GM12878 (cell line): ENCODE measurements around the gene RUBCNL. TPM values are rescaled to one million over a fixed set of nuclear protein-coding genes. Genes with fewer than 3 reads are reported as not detected.

Experiments
- ATAC-seq: fragments of 200-7000 bp; cut with Tn5 transposase; 3 replicates; pipeline ENCODE4 v1.9.1; 2020; ENCODE audit warnings: mild to moderate bottlenecking, moderate library complexity
- BruUV-seq: library from RNA; stranded (reverse); fragments of 400-500 nt; replicated peaks from 2 replicates; lab custom pipeline; 2021; lab: Mats Ljungman, UMichigan
- CTCF ChIA-PET: fragments of 300-600 bp; sonication (Branson Sonifier 250); formaldehyde crosslinking; extraction: SDS; loops from one replicate; lab custom pipeline; 2021; ENCODE audit warnings: inconsistent platforms; lab: Yijun Ruan, JAX
- POLR2A ChIA-PET: fragments of 350-600 bp; formaldehyde crosslinking; extraction: SDS; loops from one replicate; lab custom pipeline; 2021; ENCODE audit warnings: inconsistent platforms; lab: Charles Lee
- RAD21 ChIA-PET: fragments of 300-600 bp; sonication (Branson Sonifier 250); formaldehyde crosslinking; loops from one replicate; lab custom pipeline; 2023; ENCODE audit warnings: antibody characterized with exemption; ENCODE audit not compliant: unreplicated experiment; lab: Charles Lee
- SMC1A ChIA-PET: fragments of 300-600 bp; sonication (Branson Sonifier 250); formaldehyde crosslinking; loops from one replicate; lab custom pipeline; 2023; ENCODE audit not compliant: unreplicated experiment, uncharacterized antibody; lab: Charles Lee
- DNase-seq: peaks from one replicate; pipeline ENCODE4 v3.0.0-alpha.2; 2011; ENCODE audit warnings: low read depth, low spot score
- FAIRE-seq: peaks from 3 replicates; lab custom pipeline; 2011; peaks lifted over from hg19 to GRCh38; lab: Jason Lieb, UNC
- H2AFZ ChIP-seq: 2 replicates; pipeline ENCODE4 v1.6.0; 2011; ENCODE audit warnings: low read depth, low read length, control low read depth; ENCODE audit not compliant: control insufficient read depth
- H3K27ac ChIP-seq: 2 replicates; pipeline ENCODE4 v1.5.1; 2011; ENCODE audit warnings: control low read depth; ENCODE audit not compliant: control insufficient read depth, insufficient read depth
- H3K27me3 ChIP-seq, 2 experiments: replicated peaks in 1 of 2; 2 replicates each; pipeline versions ENCODE4 v1.6.0 to v1.6.1; 2011; ENCODE audit warnings: low read length in 1 of 2; ENCODE audit not compliant: control insufficient read depth in 2 of 2, insufficient read depth in 2 of 2
- H3K36me3 ChIP-seq, 2 experiments: 2 replicates each; pipeline ENCODE4 v1.5.1; 2011; ENCODE audit warnings: low read length in 1 of 2; ENCODE audit not compliant: control insufficient read depth in 2 of 2, insufficient read depth in 2 of 2
- H3K4me1 ChIP-seq: 2 replicates; pipeline ENCODE4 v1.6.1; 2011; ENCODE audit warnings: mild to moderate bottlenecking, low read length, moderate library complexity, mixed read lengths; ENCODE audit not compliant: control insufficient read depth, insufficient read depth
- H3K4me2 ChIP-seq: 2 replicates; pipeline ENCODE4 v1.6.0; 2011; ENCODE audit warnings: control low read depth; ENCODE audit not compliant: control insufficient read depth, insufficient read depth
- H3K4me3 ChIP-seq: fragments of 200-600 bp; sonication (generic); 2 replicates; pipeline ENCODE4 v1.5.1; 2016
- H3K79me2 ChIP-seq: 2 replicates; pipeline ENCODE4 v1.6.0; 2011; ENCODE audit warnings: low read length; ENCODE audit not compliant: control insufficient read depth, insufficient read depth
- H3K9ac ChIP-seq: 2 replicates; pipeline ENCODE4 v1.8.0; 2011; ENCODE audit warnings: low read length, control low read depth, mixed read lengths; ENCODE audit not compliant: control insufficient read depth, insufficient read depth
- H3K9me3 ChIP-seq: replicated peaks from 3 replicates; pipeline ENCODE4 v1.5.1; 2011; ENCODE audit warnings: mild to moderate bottlenecking, low read length; ENCODE audit not compliant: control insufficient read depth, insufficient read depth
- H4K20me1 ChIP-seq: 2 replicates; pipeline ENCODE4 v1.6.0; 2011; ENCODE audit not compliant: control insufficient read depth, insufficient read depth
- CREB1 ChIP-seq: IDR thresholded peaks from 2 replicates; pipeline ENCODE4 v1.6.1; 2012; ENCODE audit warnings: low read depth, mild to moderate bottlenecking, inconsistent platforms
- CREM ChIP-seq: IDR thresholded peaks from 2 replicates; pipeline ENCODE4 v1.6.1; 2014; ENCODE audit warnings: antibody characterized with exemption, low read depth
- FOXK2 ChIP-seq: fragments of 450-650 bp; IDR thresholded peaks from 2 replicates; pipeline ENCODE4 v1.6.1; 2017; ENCODE audit warnings: mild to moderate bottlenecking, moderate library complexity
- HDAC6 ChIP-seq: fragments of 200-600 bp; sonication (generic); IDR thresholded peaks from one replicate; pipeline ENCODE4 v1.8.0; 2017; ENCODE audit warnings: antibody characterized with exemption; ENCODE audit not compliant: unreplicated experiment
- IKZF2 ChIP-seq, 2 experiments: fragments of 450-650 bp; IDR thresholded peaks; 2 replicates each; pipeline ENCODE4 v1.6.1; 2017; ENCODE audit warnings: mild to moderate bottlenecking in 2 of 2, moderate library complexity in 2 of 2
- KDM1A ChIP-seq: fragments of 200-600 bp; sonication (generic); IDR thresholded peaks from 2 replicates; pipeline ENCODE4 v1.6.1; 2016; ENCODE audit warnings: borderline replicate concordance
- MTA2 ChIP-seq: fragments of 450-650 bp; IDR thresholded peaks from 2 replicates; pipeline ENCODE4 v1.6.1; 2016; ENCODE audit warnings: low read depth, mild to moderate bottlenecking, moderate library complexity
- MTA3 ChIP-seq: IDR thresholded peaks from 2 replicates; pipeline ENCODE4 v1.6.1; 2012; ENCODE audit warnings: low read length, inconsistent platforms, borderline replicate concordance
- NFYB ChIP-seq: IDR thresholded peaks from 2 replicates; pipeline ENCODE4 v1.6.1; 2011; ENCODE audit warnings: low read depth, mild to moderate bottlenecking, low read length, improper control_type of control experiment, moderate library complexity; ENCODE audit not compliant: insufficient read depth
- NR2C1 ChIP-seq: fragments of 450-650 bp; IDR thresholded peaks from 2 replicates; pipeline ENCODE4 v1.6.1; 2017; ENCODE audit warnings: antibody characterized with exemption, mild to moderate bottlenecking, moderate library complexity
- NR2C2 ChIP-seq: IDR thresholded peaks from 2 replicates; pipeline ENCODE4 v1.6.1; 2011; ENCODE audit warnings: borderline replicate concordance, low read depth; ENCODE audit not compliant: control insufficient read depth, insufficient read length
- SRF ChIP-seq, 2 experiments: IDR thresholded peaks; 2 replicates each; pipeline ENCODE4 v1.6.1; 2011; ENCODE audit warnings: low read depth in 2 of 2, low read length in 2 of 2, mild to moderate bottlenecking in 1 of 2, moderate library complexity in 1 of 2
- WRNIP1 ChIP-seq: IDR thresholded peaks from 2 replicates; pipeline ENCODE4 v1.6.1; 2011; ENCODE audit warnings: low read depth, low read length, improper control_type of control experiment, borderline replicate concordance
- ZBED1 ChIP-seq: IDR thresholded peaks from 2 replicates; pipeline ENCODE4 v1.6.1; 2016; ENCODE audit warnings: borderline replicate concordance
- WGBS: methylation state at CpG from one replicate; pipeline ENCODE4 v1.1.6; 2016; ENCODE audit warnings: low lambda C conversion rate; ENCODE audit not compliant: insufficient replicate concordance, insufficient coverage; ENCODE audit errors: missing lambda C conversion rate; 5-methylcytosine and 5-hydroxymethylcytosine counted together
- in situ Hi-C: fragments of 300-500 bp; cut with MboI; formaldehyde crosslinking; loops from 9 replicates; pipeline ENCODE4 v1.14.3; 2018; ENCODE audit warnings: mixed read lengths
- intact Hi-C: fragments of 100-400 bp; cut with micrococcal nuclease; formaldehyde crosslinking; loops from one replicate; pipeline ENCODE4 v1.14.2; 2022; ENCODE audit not compliant: unreplicated experiment
- polyA plus RNA-seq, 11 experiments: library from polyadenylated mRNA; depleted of rRNA in 4 of 11; unstranded in 6 of 11; stranded (reverse) in 5 of 11; fragments of >200 nt; fragmentation: Nextera tagmentation in 4 of 11; fragmentation: Illumina TruSeq in 1 of 11; extraction: Ambion mirVana in 4 of 11; extraction: Trizol in 1 of 11; gene quantifications; 1 replicate in 1 of 11; 2 replicates in 10 of 11; pipeline versions ENCODE4 v1.2.1 to v1.2.3, GENCODE V29; 2011 to 2016; ENCODE audit warnings: inconsistent platforms in 2 of 11, missing spikeins in 2 of 11, low read depth in 1 of 11
- total RNA-seq, 4 experiments: library from RNA; depleted of rRNA in 3 of 4; stranded (reverse); fragments of >200 nt in 3 of 4; fragmentation: Illumina TruSeq in 1 of 4; extraction: Trizol in 1 of 4; gene quantifications; 2 replicates each; pipeline versions ENCODE4 v1.2.1 to v1.2.3, GENCODE V29; 2013 to 2021
- TF ChIP-seq, protein P1 (sequence below): fragments of 450-650 bp; IDR thresholded peaks from 2 replicates; pipeline ENCODE4 v1.6.1; 2017; ENCODE audit warnings: antibody characterized with exemption, mild to moderate bottlenecking, moderate library complexity
- TF ChIP-seq, protein P2 (sequence below): IDR thresholded peaks from 2 replicates; pipeline ENCODE4 v1.6.1; 2011; ENCODE audit warnings: low read depth, low read length, improper control_type of control experiment, borderline replicate concordance
- TF ChIP-seq, protein P3 (sequence below): fragments of 450-650 bp; formaldehyde crosslinking; IDR thresholded peaks from 2 replicates; pipeline ENCODE4 v1.4.0; 2022; ENCODE audit warnings: mild to moderate bottlenecking, moderate library complexity

RUBCNL gene
- total and polyA plus RNA-seq, 10 of the 15 experiments (the other 5 are each of a cell fraction or from before 2014, with no cell fraction given) = 0.71 to 51.9 (median 38.2) TPM

DNA sequence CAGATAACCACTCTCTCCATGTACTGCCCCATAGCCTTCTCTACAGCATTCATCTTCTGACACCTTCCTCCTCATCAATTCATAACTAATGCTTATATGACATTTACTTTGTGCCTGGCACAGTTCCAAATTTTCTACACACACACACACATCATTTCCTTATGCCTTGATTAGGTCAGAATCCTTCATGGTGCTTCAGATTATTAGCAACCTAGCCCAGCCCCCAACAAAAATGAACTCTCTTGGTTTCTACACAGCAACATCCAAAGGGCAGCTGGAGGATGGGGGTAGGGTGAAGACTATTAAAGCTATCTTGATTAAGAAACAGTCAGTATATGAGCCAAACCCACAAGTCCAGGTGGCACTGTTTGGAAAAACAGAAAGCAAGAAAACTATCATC is 3.7 kb downstream of the RUBCNL start (continued):
- TF ChIP-seq, protein P1, sequence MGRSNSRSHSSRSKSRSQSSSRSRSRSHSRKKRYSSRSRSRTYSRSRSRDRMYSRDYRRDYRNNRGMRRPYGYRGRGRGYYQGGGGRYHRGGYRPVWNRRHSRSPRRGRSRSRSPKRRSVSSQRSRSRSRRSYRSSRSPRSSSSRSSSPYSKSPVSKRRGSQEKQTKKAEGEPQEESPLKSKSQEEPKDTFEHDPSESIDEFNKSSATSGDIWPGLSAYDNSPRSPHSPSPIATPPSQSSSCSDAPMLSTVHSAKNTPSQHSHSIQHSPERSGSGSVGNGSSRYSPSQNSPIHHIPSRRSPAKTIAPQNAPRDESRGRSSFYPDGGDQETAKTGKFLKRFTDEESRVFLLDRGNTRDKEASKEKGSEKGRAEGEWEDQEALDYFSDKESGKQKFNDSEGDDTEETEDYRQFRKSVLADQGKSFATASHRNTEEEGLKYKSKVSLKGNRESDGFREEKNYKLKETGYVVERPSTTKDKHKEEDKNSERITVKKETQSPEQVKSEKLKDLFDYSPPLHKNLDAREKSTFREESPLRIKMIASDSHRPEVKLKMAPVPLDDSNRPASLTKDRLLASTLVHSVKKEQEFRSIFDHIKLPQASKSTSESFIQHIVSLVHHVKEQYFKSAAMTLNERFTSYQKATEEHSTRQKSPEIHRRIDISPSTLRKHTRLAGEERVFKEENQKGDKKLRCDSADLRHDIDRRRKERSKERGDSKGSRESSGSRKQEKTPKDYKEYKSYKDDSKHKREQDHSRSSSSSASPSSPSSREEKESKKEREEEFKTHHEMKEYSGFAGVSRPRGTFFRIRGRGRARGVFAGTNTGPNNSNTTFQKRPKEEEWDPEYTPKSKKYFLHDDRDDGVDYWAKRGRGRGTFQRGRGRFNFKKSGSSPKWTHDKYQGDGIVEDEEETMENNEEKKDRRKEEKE = no peak
- TF ChIP-seq KDM1A (no peak), NR2C1 (no peak), NFYB (no peak), IKZF2 (IDR thresholded peaks at IDR 0.05) (no peak; a peak in 1 of 4 replicates)

DNA sequence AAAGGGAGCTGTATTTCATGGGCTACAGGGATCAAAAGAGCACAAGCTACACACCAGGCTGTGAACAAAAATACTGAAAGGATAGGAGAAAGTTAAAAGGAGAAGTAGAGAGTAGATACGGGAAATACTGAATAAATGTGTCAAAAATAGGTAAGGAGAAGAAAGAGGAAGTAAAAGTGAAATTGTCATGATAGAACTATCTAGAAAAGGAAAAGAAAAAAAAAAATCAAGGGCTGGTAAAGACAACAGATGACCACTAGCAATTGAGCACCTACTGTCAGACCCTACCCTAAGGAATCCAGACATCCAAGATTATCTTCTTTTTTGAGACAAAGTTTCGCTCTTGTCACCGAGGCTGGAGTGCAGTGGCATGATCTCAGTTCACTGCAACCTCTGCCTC is 4.8 kb downstream of the RUBCNL start:
- SMC1A ChIA-PET = interaction anchor here (0.7 to 6.5 kb wide), 3 partner anchors 8 to 11 kb away, joined by 3 to 55 read pairs (median 5); no protein-coding TSS in a partner anchor
- WGBS = 17% methylated on average over 3 of the region's 3 CpGs
- in situ Hi-C loops = no loop called here
- FAIRE-seq = peak; percentile 38
- H3K36me3 ChIP-seq = no peaks in the 10 kb centered on the region; a peak in 1 of 4 replicates
- POLR2A ChIA-PET = interaction anchor here (0.5 to 4.6 kb wide), 4 partner anchors 8 to 688 kb away, joined by 4 to 25 read pairs (median 4); no protein-coding TSS in a partner anchor
- no peaks in the 10 kb centered on the region for H4K20me1 ChIP-seq
- peak overlapping the region; percentile 95 for H3K4me2 ChIP-seq
- peak overlapping the region; percentile 41 for H3K9ac ChIP-seq
- BruUV-seq = no TSS peak
- ATAC-seq = peak; percentile 40
- intact Hi-C loops = loop anchor here (10.0 kb wide), 1 partner anchor 73 kb away; no protein-coding TSS in a partner anchor
- H3K4me1 ChIP-seq = peaks cover 48% of the 10 kb centered on the region
- peak overlapping the region; percentile 37 for H3K4me3 ChIP-seq
- no peaks in the 10 kb centered on the region for H3K9me3 ChIP-seq
- peaks cover 92% of the 10 kb centered on the region for H3K79me2 ChIP-seq
- CTCF ChIA-PET = no interaction called here
- H3K27me3 ChIP-seq = no peaks in the 10 kb centered on the region
- peak overlapping the region; percentile 85 for H3K27ac ChIP-seq
- H2AFZ ChIP-seq = no peak overlapping the region
- DNase-seq = no peak
- RAD21 ChIA-PET = interaction anchor here (1.3 to 2.6 kb wide), 2 partner anchors 9 to 12 kb away, joined by 3 to 9 read pairs; no protein-coding TSS in a partner anchor
- TF ChIP-seq NR2C2 (no peak), CREB1 (no peak), CREM (no peak), WRNIP1 (no peak), HDAC6 (no peak), FOXK2 (no peak), ZBED1 (peak; percentile 25; the same call in 1 of the 2 replicates), MTA2 (peak; percentile 84), SRF (IDR thresholded peaks at IDR 0.05; ENCODE audit: low read depth in 2 of 2, low read length in 2 of 2) (no peak), MTA3 (0 out of 2 replicates have a peak, but pooled peaks have one; percentile 63)
- TF ChIP-seq, protein P2, sequence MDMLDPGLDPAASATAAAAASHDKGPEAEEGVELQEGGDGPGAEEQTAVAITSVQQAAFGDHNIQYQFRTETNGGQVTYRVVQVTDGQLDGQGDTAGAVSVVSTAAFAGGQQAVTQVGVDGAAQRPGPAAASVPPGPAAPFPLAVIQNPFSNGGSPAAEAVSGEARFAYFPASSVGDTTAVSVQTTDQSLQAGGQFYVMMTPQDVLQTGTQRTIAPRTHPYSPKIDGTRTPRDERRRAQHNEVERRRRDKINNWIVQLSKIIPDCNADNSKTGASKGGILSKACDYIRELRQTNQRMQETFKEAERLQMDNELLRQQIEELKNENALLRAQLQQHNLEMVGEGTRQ = no peak
- TF ChIP-seq, protein P3, sequence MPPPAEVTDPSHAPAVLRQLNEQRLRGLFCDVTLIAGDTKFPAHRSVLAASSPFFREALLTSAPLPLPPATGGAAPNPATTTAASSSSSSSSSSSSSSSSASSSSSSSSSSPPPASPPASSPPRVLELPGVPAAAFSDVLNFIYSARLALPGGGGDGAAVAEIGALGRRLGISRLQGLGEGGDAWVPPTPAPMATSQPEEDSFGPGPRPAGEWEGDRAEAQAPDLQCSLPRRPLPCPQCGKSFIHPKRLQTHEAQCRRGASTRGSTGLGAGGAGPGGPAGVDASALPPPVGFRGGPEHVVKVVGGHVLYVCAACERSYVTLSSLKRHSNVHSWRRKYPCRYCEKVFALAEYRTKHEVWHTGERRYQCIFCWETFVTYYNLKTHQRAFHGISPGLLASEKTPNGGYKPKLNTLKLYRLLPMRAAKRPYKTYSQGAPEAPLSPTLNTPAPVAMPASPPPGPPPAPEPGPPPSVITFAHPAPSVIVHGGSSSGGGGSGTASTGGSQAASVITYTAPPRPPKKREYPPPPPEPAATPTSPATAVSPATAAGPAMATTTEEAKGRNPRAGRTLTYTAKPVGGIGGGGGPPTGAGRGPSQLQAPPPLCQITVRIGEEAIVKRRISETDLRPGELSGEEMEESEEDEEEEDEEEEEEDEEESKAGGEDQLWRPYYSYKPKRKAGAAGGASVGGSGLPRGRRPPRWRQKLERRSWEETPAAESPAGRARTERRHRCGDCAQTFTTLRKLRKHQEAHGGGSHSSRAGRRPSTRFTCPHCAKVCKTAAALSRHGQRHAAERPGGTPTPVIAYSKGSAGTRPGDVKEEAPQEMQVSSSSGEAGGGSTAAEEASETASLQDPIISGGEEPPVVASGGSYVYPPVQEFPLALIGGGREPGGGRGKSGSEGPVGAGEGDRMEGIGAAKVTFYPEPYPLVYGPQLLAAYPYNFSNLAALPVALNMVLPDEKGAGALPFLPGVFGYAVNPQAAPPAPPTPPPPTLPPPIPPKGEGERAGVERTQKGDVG (CRISPR knock-in tag) = no peak
